ENCODE results near the gene GUCD1. TPM values are rescaled to one million over a fixed set of nuclear protein-coding genes. Genes with fewer than 3 reads are reported as not detected.

The GUCD1 gene
- total RNA-seq, 1 experiment from 2014 or later, result 87.4 TPM

DNA sequence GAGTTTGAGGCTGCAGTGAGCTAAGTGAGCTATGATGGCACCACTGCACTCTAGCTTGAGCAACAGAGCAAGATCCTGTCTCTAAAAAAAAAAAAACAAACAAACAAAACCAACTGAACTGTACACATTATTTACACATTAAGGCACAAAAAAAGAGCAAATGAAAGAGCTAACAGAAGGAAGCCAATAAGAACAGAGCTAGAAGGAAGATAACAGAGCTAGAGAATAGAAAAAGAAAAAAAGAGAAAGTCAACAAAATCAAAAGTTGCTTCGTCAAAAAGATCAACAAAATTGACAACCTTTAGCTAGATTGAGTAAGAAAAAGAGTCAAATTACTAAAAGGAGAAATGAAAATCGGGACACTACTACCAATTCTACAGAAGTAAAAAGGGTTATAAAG is 25.0 kb downstream of the GUCD1 start:
- TF ChIP-seq, protein P1, sequence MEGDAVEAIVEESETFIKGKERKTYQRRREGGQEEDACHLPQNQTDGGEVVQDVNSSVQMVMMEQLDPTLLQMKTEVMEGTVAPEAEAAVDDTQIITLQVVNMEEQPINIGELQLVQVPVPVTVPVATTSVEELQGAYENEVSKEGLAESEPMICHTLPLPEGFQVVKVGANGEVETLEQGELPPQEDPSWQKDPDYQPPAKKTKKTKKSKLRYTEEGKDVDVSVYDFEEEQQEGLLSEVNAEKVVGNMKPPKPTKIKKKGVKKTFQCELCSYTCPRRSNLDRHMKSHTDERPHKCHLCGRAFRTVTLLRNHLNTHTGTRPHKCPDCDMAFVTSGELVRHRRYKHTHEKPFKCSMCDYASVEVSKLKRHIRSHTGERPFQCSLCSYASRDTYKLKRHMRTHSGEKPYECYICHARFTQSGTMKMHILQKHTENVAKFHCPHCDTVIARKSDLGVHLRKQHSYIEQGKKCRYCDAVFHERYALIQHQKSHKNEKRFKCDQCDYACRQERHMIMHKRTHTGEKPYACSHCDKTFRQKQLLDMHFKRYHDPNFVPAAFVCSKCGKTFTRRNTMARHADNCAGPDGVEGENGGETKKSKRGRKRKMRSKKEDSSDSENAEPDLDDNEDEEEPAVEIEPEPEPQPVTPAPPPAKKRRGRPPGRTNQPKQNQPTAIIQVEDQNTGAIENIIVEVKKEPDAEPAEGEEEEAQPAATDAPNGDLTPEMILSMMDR (conservative IDR thresholded peaks at IDR 0.05), result no peak
- no peak overlapping the region for H3K27ac Mint-ChIP-seq
- no CpG with 5 or more reads among the region's 2 CpGs for WGBS (ENCODE audit: extremely low coverage, insufficient read length, low lambda C conversion rate)

More for the DNA sequence above, 25.0 kb downstream of the GUCD1 start:
- no peaks in the 10 kb centered on the region for H3K9me3 ChIP-seq (ENCODE audit: control insufficient read depth, low read depth, low read length)
- H3K4ac ChIP-seq (ENCODE audit: low read depth, low read length), result no peak overlapping the region
- no peak overlapping the region for H3K14ac ChIP-seq (ENCODE audit: insufficient read depth, low read length)
- H3K23ac ChIP-seq (ENCODE audit: insufficient read length, low read depth, low read length), result no peak overlapping the region
- no peak overlapping the region for H3K27ac ChIP-seq (ENCODE audit: insufficient read length, low read depth, low read length)
- no peak overlapping the region for H2BK20ac ChIP-seq (ENCODE audit: low read depth, low read length, poor library complexity, severe bottlenecking)
- H3K18ac ChIP-seq (ENCODE audit: insufficient read length, low read depth, low read length), result no peak overlapping the region
- no peaks in the 10 kb centered on the region for H3K4me1 ChIP-seq (ENCODE audit: insufficient read depth, low read length)
- no peaks in the 10 kb centered on the region for H3K79me2 ChIP-seq (ENCODE audit: insufficient read depth, low read length)
- Mint-ChIP-seq H3K36me3 (ENCODE audit: insufficient read depth in 1 of 3, low read depth in 3 of 3) (no peaks in the 10 kb centered on the region), H3K4me3 (no peak overlapping the region), H3K27me3 (ENCODE audit: low read depth) (no peaks in the 10 kb centered on the region; the same call in 1 of the 2 replicates), H3K9me3 (no peaks in the 10 kb centered on the region), H3K4me1 (peaks cover 10 to 11% of the 10 kb centered on the region in 2 experiments)
- no peaks in the 10 kb centered on the region for H3K23me2 ChIP-seq (ENCODE audit: insufficient read length, low read depth, low read length, poor library complexity, severe bottlenecking)
- H4K8ac ChIP-seq (replicated peaks; ENCODE audit: insufficient read length, low read depth, low read length), result no peak overlapping the region
- no peaks in the 10 kb centered on the region for H4K20me1 ChIP-seq (ENCODE audit: control insufficient read depth, insufficient read depth, insufficient read length)
- no peaks in the 10 kb centered on the region for H3K79me1 ChIP-seq (ENCODE audit: insufficient read depth, low read depth, low read length, poor library complexity, severe bottlenecking)
- H2BK5ac ChIP-seq (ENCODE audit: insufficient read length, low read length), result no peak overlapping the region
- no peak overlapping the region for H3T11ph ChIP-seq (ENCODE audit: low read length)
- H4K5ac ChIP-seq (ENCODE audit: insufficient read length, low read depth, low read length), result no peak overlapping the region
- no peaks in the 10 kb centered on the region for H3K27me3 ChIP-seq (ENCODE audit: insufficient read depth, low read length)
- no peak overlapping the region for H3K9ac ChIP-seq (ENCODE audit: extremely low read depth, insufficient read length, low read length)
- H2BK120ac ChIP-seq (ENCODE audit: low read depth, low read length, poor library complexity, severe bottlenecking), result no peak overlapping the region
- H3K4me2 ChIP-seq (ENCODE audit: insufficient read depth, insufficient read length, low read length), result no peak overlapping the region
- no peak overlapping the region for H3K56ac ChIP-seq (ENCODE audit: insufficient read length, low read depth, low read length)
- H4K91ac ChIP-seq (ENCODE audit: insufficient read length, low read depth, low read length), result no peak overlapping the region
- H2BK12ac ChIP-seq (ENCODE audit: insufficient read length, low read depth, low read length), result no peak overlapping the region
- H2AK5ac ChIP-seq (ENCODE audit: insufficient read length, low read length), result no peak overlapping the region
- DNase-seq, result no peak
- no peak overlapping the region for H2BK15ac ChIP-seq (ENCODE audit: low read depth, low read length)
- no peak overlapping the region for H2AFZ ChIP-seq (ENCODE audit: low read length)
